Choroid plexus epithelial cell (primary cell): Measurements from ENCODE around the gene EGFR.

Experiments
- DNase-seq: peaks from one replicate; pipeline ENCODE4 v3.0.0-alpha.2; 2010; ENCODE audit warnings: low read depth
- H3K4me3 ChIP-seq: 2 replicates; pipeline ENCODE4 v1.5.1; 2011; ENCODE audit warnings: low read depth, mild to moderate bottlenecking, control low read depth, low read length, moderate library complexity
- CTCF ChIP-seq: conservative IDR thresholded peaks from 2 replicates; pipeline ENCODE4 v1.5.1; 2011; ENCODE audit warnings: low read depth, mild to moderate bottlenecking, control low read depth, inconsistent platforms, low read length, moderate library complexity

EGFR gene

GRCh38 chr7:55070271-55070743, 51.5 kb downstream of the EGFR start:
- H3K4me3 ChIP-seq, result no peak overlapping the region

GRCh38 chr7:55070854-55071253, 52.0 kb downstream of the EGFR start:
- DNase-seq, result no peak
- H3K4me3 ChIP-seq, result no peak overlapping the region
- TF ChIP-seq CTCF, result no peak

More at GRCh38 chr7:55070271-55070743, 51.5 kb downstream of the EGFR start:
- no peak for DNase-seq
- no peak for TF ChIP-seq CTCF

- TF ChIP-seq CTCF, result no peak
- peak; percentile 77 for DNase-seq
- H3K4me3 ChIP-seq, result no peak overlapping the region
These were observed 52.8 kb downstream of the EGFR start for GRCh38 chr7:55071411-55072175.

GRCh38 chr7:55072251-55072650, 53.4 kb downstream of the EGFR start:
- no peak overlapping the region for H3K4me3 ChIP-seq
- TF ChIP-seq CTCF, result no peak
- DNase-seq, result no peak

GRCh38 chr7:55073051-55073511, 54.3 kb downstream of the EGFR start:
- no peak for TF ChIP-seq CTCF
- H3K4me3 ChIP-seq, result no peak overlapping the region
- peak; percentile 82 for DNase-seq

- H3K4me3 ChIP-seq, result peak overlapping the region; percentile 40
- DNase-seq, result peak; percentile 98
- no peak for TF ChIP-seq CTCF
These were observed 55.2 kb downstream of the EGFR start for GRCh38 chr7:55073976-55074528.

GRCh38 chr7:55075464-55076021, 56.7 kb downstream of the EGFR start:
- peak; percentile 81 for DNase-seq
- no peak overlapping the region for H3K4me3 ChIP-seq
- no peak for TF ChIP-seq CTCF
